KBM-7 (cell line): ENCODE results near the gene SH3GL2.
A peak's percentile ranks its signal among the peaks of the same experiment; 100 is the strongest.

Experiments used
- DNase-seq: peaks from one replicate; pipeline ENCODE4 v3.0.0-alpha.2; 2015
- in situ Hi-C: fragments of 300-500 bp; cut with MboI; formaldehyde crosslinking; loops from 2 replicates; pipeline ENCODE4 v1.14.3; 2020; ENCODE audit warnings: low sequenced_read_pairs, low pct_unique_long_range_greater_than_20kb, mixed read lengths

The SH3GL2 gene

DNA sequence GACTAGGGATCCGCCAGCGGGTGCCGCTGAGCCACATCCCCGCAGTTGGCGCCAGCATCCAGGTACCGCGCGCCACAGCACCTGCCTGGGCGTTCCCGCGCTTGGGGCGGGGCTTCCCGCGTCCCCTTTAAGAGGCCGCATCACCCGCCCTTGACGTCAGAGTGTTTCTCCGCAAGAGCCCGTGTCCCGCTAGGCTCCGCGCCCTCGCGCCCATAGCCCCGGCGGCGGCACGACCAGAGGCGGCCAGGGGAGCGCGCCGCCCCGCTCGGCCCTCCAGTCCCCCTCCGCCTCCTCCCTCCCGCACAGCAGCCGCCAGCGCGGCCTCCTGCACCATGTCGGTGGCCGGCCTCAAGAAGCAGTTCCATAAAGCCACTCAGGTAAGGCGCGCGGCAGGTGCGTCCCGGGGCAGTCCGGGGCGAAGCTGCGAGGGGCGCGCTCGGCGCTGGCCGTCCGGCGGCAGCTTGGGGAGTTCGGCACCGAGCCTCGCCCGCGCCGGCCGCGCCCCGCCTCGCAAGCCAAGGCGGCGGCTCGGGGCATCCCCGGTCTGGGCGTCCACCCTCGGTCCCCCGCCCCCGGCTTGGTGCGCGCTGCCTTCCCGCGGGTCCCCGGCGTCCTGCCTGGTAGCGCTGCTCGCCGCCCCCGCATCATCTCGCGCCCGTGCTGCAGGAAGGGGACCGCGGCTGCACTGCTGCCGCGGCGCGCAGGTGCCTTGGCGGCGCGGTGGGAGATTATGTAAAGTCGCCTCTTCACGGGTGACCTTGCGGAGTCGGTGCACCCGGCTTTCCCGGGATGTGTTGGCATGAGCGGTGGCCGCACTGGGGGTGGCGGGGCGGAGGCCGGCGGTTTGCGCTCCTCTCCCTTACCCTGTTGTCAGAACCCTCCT, at the start of gene SH3GL2:
Gene SH3GL2 (plus strand): TSS at position 156 of the 883 bp plus-strand sequence.
- in situ Hi-C loops, result no loop called here
- DNase-seq, result peak; percentile 34

- in situ Hi-C loops, result loop anchor here (25.0 kb wide), 1 partner anchor 256 kb away; no protein-coding TSS in a partner anchor
- peak; percentile 49 for DNase-seq
Observed at GRCh38 chr9:17531642-17532254, 47.1 kb upstream of the SH3GL2 start.

DNA sequence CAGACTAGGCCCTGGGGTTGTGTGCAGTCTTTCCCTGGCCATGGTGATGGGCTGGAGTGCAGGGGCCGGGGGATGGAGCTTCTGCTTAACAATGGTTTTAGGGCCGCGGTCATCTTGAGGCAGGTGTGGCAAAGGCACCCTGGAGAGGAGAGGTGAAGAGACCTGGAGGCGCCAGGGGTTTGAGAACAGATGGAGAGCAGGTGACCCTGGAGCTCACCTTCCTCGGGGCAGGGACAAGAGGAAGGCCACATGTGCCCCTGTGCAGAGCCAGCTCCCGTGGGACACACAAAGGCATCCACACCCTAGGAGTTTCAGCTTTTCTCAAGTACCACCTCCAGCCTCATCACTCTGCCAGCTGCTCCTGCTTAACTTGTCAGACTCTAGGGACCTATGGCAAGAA, 46.4 kb upstream of the SH3GL2 start:
- DNase-seq, result no peak
- in situ Hi-C loops, result loop anchor here (25.0 kb wide), 1 partner anchor 255 kb away; no protein-coding TSS in a partner anchor

DNA sequence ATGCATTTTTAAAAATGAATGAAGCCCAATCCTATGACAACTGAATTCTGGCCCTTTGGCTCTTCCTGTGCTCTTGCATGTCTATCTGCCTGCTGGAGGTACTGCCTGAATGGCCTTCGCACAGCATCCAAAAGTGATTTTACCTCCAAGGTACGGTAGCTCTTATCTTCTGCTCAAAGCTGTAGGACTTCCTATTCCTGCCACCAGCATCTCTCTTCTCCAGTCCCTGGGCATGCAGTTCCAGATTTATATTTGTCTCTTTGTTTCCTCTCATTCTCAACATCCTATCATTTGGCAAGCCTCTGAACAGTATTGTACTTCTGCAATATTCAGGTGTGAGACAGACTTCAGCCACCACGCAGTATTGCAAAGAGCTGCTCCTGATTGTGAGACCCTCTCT, 43.7 kb upstream of the SH3GL2 start:
- in situ Hi-C loops, result loop anchor here (25.0 kb wide), 1 partner anchor 252 kb away; no protein-coding TSS in a partner anchor
- no peak for DNase-seq

GRCh38 chr9:17536027-17536426, 42.8 kb upstream of the SH3GL2 start:
- in situ Hi-C loops, result loop anchor here (25.0 kb wide), 1 partner anchor 251 kb away; no protein-coding TSS in a partner anchor
- DNase-seq, result no peak

- in situ Hi-C loops, result no loop called here
- no peak for DNase-seq
Observed at GRCh38 chr9:17551023-17551422, 27.8 kb upstream of the SH3GL2 start.

GRCh38 chr9:17555362-17556054, 23.4 kb upstream of the SH3GL2 start:
- in situ Hi-C loops, result no loop called here

GRCh38 chr9:17556255-17556654, 22.6 kb upstream of the SH3GL2 start:
- no peak for DNase-seq
- in situ Hi-C loops, result no loop called here

More at GRCh38 chr9:17555362-17556054, 23.4 kb upstream of the SH3GL2 start:
- no peak for DNase-seq

DNA sequence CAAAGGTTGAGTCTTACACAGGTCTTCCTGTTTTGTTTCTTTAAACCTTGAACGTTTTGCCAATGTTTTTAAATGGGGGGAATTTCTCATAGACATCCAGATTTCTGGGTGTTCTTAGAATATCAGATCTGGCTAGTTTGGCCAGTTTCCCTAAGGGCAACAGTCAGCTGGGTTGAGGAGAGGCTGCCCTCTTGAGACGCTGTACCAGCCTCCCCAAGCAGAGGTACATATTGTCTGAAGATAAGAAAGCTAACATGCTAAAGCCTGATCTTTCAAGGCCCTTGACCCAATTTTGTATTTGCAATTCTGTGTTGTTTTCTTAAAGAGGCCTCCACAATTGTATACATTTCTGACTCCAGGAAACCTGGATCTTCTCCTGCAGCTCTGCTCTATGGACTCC, 21.9 kb upstream of the SH3GL2 start:
- DNase-seq, result no peak
- in situ Hi-C loops, result no loop called here

DNA sequence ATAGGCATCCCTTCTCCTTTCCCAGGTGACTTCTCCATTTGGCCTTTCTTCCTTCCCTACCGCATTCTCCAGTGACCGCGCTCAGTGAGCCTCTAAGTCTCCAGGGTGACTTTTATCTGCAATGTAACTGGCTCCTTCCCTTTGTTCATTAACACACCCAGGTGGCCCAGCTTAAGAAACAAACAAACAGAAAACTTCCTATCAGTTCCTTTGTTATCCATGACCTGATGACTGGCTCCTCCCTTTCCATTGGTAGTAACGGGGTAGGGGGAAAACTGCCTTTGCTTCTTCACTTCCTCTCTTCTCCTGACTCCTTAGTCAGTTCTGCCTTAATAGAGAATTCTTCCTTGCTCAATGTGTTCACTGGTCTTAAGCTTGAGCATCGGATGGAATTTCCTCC, 7.0 kb upstream of the SH3GL2 start:
- in situ Hi-C loops, result no loop called here
- no peak for DNase-seq

DNA sequence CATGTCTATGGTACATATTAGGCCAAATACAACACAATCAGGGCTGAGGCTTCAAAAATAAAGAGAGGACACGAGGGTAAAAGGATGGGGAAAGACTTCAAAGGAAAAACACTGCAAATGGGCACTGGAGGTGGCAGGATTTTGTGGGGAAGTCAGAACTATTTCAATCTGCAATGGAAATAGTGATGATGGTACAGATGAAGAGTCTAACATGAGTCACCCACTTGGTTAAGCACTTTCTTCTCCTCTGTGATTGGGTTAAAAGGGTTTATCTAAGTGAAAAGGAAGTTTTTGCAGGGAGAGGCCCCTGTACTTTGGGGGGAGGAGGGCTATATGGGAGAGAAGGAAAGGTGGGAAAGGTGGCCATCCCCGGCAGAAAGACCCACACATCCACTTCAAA, 4.5 kb upstream of the SH3GL2 start:
- no peak for DNase-seq
- in situ Hi-C loops, result no loop called here

DNA sequence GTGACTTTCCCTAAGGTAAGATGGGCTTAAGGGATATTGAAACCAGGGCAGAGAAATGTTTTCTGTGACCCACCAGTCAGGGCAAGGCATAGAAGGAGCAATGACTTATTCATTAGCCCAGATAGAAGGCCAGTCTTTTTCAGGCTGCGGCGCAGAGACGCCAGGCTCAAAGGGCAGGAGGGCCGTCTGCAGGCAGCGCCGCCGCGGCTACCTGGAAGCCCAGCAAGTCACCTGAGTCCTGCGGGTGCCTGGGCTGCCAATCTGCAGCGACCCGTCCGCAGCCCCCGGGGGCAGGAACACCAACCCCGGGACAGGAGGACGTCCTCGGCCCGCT, 322 bp upstream of the SH3GL2 start:
- DNase-seq, result peak; percentile 13
- in situ Hi-C loops, result no loop called here

DNA sequence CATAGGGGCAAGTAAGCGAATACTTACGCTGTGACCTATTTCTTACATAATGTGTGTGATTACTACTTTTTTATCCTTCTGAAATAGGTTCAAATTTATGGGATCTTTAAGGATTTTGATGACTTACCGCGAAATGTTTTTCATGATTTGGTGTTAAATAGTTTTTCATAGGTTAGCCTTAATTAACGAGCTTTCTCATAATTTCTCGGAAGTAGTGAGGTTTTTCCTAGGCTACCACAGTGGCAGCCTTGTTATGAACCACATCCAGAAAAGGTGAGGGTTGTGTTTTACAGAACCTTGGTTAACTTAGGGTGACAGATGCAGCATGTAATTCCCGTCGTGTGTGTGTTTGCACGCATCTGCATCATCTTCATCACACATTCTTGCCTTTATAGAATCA, 1.3 kb downstream of the SH3GL2 start:
- in situ Hi-C loops, result no loop called here
- DNase-seq, result no peak

DNA sequence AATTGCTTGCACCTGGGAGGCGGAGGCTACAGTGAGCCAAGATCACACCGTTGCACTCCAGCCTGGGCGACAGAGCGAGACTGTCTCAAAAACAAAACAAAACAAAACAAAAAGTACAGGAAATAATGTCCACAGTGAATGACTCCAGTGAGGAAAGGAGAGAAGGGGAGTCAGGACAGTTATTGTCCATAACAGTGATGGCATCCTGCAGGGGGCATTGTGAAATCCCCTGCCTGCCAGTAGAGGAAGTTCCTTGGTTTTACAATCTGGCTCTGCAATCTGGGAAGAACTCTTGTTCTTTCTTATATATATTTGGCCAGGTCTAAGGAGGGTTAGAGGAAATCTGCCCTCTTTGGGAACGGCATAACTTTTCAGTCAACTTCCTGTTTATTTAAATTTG, 8.2 kb downstream of the SH3GL2 start:
- DNase-seq, result no peak
- in situ Hi-C loops, result no loop called here

DNA sequence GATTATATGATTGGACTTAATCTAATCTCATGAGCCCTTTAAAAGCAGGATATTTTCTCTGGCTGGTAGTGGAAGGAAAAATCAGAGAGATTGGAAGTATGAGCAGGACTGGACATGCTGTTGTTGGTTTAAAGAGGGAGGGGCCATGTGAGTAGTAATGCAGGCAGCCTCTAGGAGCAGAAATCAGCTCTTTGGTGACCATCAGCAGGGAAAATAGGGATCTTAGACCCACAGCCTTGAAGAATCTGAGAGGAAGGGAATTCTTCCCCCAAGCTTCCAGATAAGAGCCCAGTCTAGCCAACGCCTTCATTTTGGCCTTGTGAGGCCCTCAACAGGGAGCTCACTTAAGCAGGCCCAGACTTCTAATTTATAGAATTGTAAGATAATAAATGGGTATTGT, 9.5 kb downstream of the SH3GL2 start:
- no peak for DNase-seq
- in situ Hi-C loops, result no loop called here

DNA sequence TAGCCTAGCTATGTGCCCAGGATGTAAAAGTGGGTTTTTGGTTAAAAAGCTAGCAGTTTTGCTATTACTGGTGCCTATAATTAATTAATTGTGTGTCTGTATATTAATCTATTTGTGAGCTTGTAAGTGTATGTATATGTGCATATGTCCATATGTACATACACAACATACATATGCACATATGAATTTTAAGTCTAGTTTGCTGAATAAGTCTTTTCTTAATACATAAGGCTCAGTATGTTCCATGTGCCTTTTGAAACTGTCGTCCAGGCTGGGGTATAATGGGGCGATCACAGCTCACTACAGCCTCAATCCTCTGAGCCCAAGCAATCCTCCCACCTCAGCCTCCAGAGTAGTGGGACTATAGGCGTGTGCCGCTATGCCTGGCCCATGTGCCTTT, 10.1 kb downstream of the SH3GL2 start:
- DNase-seq, result no peak
- in situ Hi-C loops, result no loop called here

GRCh38 chr9:17589771-17590170, 10.9 kb downstream of the SH3GL2 start:
- in situ Hi-C loops, result no loop called here

GRCh38 chr9:17594961-17595360, 16.1 kb downstream of the SH3GL2 start:
- DNase-seq, result no peak
- in situ Hi-C loops, result no loop called here

More at GRCh38 chr9:17589771-17590170, 10.9 kb downstream of the SH3GL2 start:
- DNase-seq, result no peak

- no peak for DNase-seq
- in situ Hi-C loops, result no loop called here
Observed at GRCh38 chr9:17597977-17598376, 19.1 kb downstream of the SH3GL2 start.
